DOHH2 (cell line): Measurements from ENCODE around the gene UNG.
A peak's percentile ranks its signal among the peaks of the same experiment; 100 is the strongest.

Experiments
- H3F3A ChIP-seq: fragments of 200-600 bp; sonication (generic), shearing (Covaris generic); 2 replicates; pipeline ENCODE4 v1.6.0; 2016; ENCODE audit warnings: antibody characterized with exemption, mild to moderate bottlenecking; ENCODE audit not compliant: control insufficient read depth, insufficient read depth
- H3K27ac ChIP-seq: fragments of 200-600 bp; sonication (generic); 2 replicates; pipeline ENCODE4 v1.5.1; 2014; ENCODE audit warnings: low read depth, mild to moderate bottlenecking, low read length, moderate library complexity
- H3K27me3 ChIP-seq: fragments of 200-600 bp; sonication (generic); 2 replicates; pipeline ENCODE4 v1.6.1; 2014; ENCODE audit warnings: mild to moderate bottlenecking, low read length, mixed read lengths; ENCODE audit not compliant: control insufficient read depth
- H3K36me3 ChIP-seq: fragments of 200-600 bp; sonication (generic); 2 replicates; pipeline ENCODE4 v1.6.1; 2014; ENCODE audit warnings: mild to moderate bottlenecking, low read length, moderate library complexity, mixed read lengths; ENCODE audit not compliant: control insufficient read depth
- H3K4me1 ChIP-seq: fragments of 200-600 bp; sonication (generic); 2 replicates; pipeline ENCODE4 v1.6.1; 2014; ENCODE audit warnings: mild to moderate bottlenecking, low read length, mixed read lengths; ENCODE audit not compliant: control insufficient read depth
- H3K4me2 ChIP-seq: fragments of 200-600 bp; sonication (generic); 2 replicates; pipeline ENCODE4 v1.6.0; 2014; ENCODE audit warnings: mild to moderate bottlenecking, low read length, moderate library complexity
- H3K4me3 ChIP-seq: fragments of 200-600 bp; sonication (generic); 2 replicates; pipeline ENCODE4 v1.5.1; 2014; ENCODE audit warnings: mild to moderate bottlenecking, low read length, mixed read lengths
- H3K79me2 ChIP-seq: fragments of 200-600 bp; sonication (generic); 2 replicates; pipeline ENCODE4 v1.6.1; 2014; ENCODE audit warnings: mild to moderate bottlenecking, low read length, mixed read lengths; ENCODE audit not compliant: control insufficient read depth
- H3K9me2 ChIP-seq: fragments of 200-600 bp; sonication (generic); replicated peaks from 2 replicates; pipeline ENCODE4 v1.6.1; 2014; ENCODE audit warnings: mild to moderate bottlenecking, low read length, mixed read lengths; ENCODE audit not compliant: control insufficient read depth
- H3K9me3 ChIP-seq: fragments of 200-600 bp; sonication (generic); 2 replicates; pipeline ENCODE4 v1.6.1; 2014; ENCODE audit warnings: antibody characterized with exemption, low read length, mixed read lengths; ENCODE audit not compliant: control insufficient read depth, insufficient read depth
- H4K20me1 ChIP-seq: fragments of 200-600 bp; sonication (generic); 2 replicates; pipeline ENCODE4 v1.6.0; 2014; ENCODE audit warnings: low read depth, mild to moderate bottlenecking, antibody characterized with exemption, low read length, moderate library complexity; ENCODE audit not compliant: control insufficient read depth, insufficient read depth
- CTCF ChIP-seq: fragments of 200-600 bp; sonication (generic); IDR thresholded peaks from one replicate; pipeline ENCODE4 v1.5.1; 2014; ENCODE audit warnings: antibody characterized with exemption, mild to moderate bottlenecking, low read depth, low read length; ENCODE audit not compliant: poor library complexity, severe bottlenecking
- EZH2phosphoT487 ChIP-seq: fragments of 200-600 bp; sonication (generic); IDR thresholded peaks from 2 replicates; pipeline ENCODE4 v1.6.1; 2017; ENCODE audit warnings: borderline replicate concordance, mild to moderate bottlenecking, antibody characterized with exemption, low read length, moderate library complexity, mixed read lengths

UNG gene

GRCh38 chr12:109098651-109099050, 1.3 kb downstream of the UNG start:
- Histone ChIP-seq H3K79me2 (peaks cover 23% of the 10 kb centered on the region), H3K9me3 (no peaks in the 10 kb centered on the region), H3K4me3 (peak overlapping the region; percentile 97), H3K9me2 (no peaks in the 10 kb centered on the region), H3K27me3 (no peaks in the 10 kb centered on the region), H4K20me1 (peaks cover 11% of the 10 kb centered on the region; the same call in 1 of the 2 replicates), H3K36me3 (peaks cover 51% of the 10 kb centered on the region), H3K27ac (no peak overlapping the region), H3K4me1 (peaks cover 24% of the 10 kb centered on the region), H3F3A (peaks cover 3% of the 10 kb centered on the region; the same call in 1 of the 2 replicates), H3K4me2 (peak overlapping the region; percentile 93)
- TF ChIP-seq EZH2phosphoT487 (no peak), CTCF (no peak)

- no peak for TF ChIP-seq EZH2phosphoT487
- TF ChIP-seq CTCF = no peak
- peaks cover 59% of the 10 kb centered on the region for H3K36me3 ChIP-seq
- no peaks in the 10 kb centered on the region for H3K9me2 ChIP-seq
- peaks cover 3% of the 10 kb centered on the region; the same call in 1 of the 2 replicates for H3F3A ChIP-seq
- H3K4me3 ChIP-seq = peak overlapping the region; percentile 97
- H3K27ac ChIP-seq = no peak overlapping the region
- H3K9me3 ChIP-seq = no peaks in the 10 kb centered on the region
- H3K27me3 ChIP-seq = no peaks in the 10 kb centered on the region
- peak overlapping the region; percentile 93 for H3K4me2 ChIP-seq
- H4K20me1 ChIP-seq = peaks cover 11% of the 10 kb centered on the region; the same call in 1 of the 2 replicates
- peaks cover 23% of the 10 kb centered on the region for H3K79me2 ChIP-seq
- peaks cover 21% of the 10 kb centered on the region for H3K4me1 ChIP-seq
These were observed 2.1 kb downstream of the UNG start for GRCh38 chr12:109099431-109100020.

GRCh38 chr12:109100741-109101140, 3.3 kb downstream of the UNG start:
- no peaks in the 10 kb centered on the region for H3F3A ChIP-seq
- no peak overlapping the region for H3K4me3 ChIP-seq
- H3K36me3 ChIP-seq = peaks cover 71% of the 10 kb centered on the region
- peaks cover 23% of the 10 kb centered on the region for H3K79me2 ChIP-seq
- no peak overlapping the region for H3K27ac ChIP-seq
- peaks cover 11% of the 10 kb centered on the region; the same call in 1 of the 2 replicates for H4K20me1 ChIP-seq
- no peaks in the 10 kb centered on the region for H3K9me3 ChIP-seq
- no peak overlapping the region for H3K4me2 ChIP-seq
- TF ChIP-seq CTCF (no peak), EZH2phosphoT487 (no peak)
- no peaks in the 10 kb centered on the region for H3K9me2 ChIP-seq
- H3K4me1 ChIP-seq = peaks cover 21% of the 10 kb centered on the region
- H3K27me3 ChIP-seq = no peaks in the 10 kb centered on the region
